Prostate gland (tissue), 2 donors: ENCODE data around the gene DENR.

Source experiments
- CTCF ChIP-seq, 4 experiments: fragments of 200-600 bp in 2 of 4; fragments of 450-650 bp in 2 of 4; sonication (generic) in 2 of 4; IDR thresholded peaks; 1 replicate in 3 of 4; 2 replicates in 1 of 4; pipeline ENCODE4 v1.5.1; 2016 to 2019; ENCODE audit warnings: antibody characterized with exemption in 4 of 4, mild to moderate bottlenecking in 2 of 4, moderate library complexity in 2 of 4
- POLR2AphosphoS5 ChIP-seq: sonication (generic); formaldehyde crosslinking; IDR thresholded peaks from one replicate; pipeline ENCODE4 v1.6.1; 2017; ENCODE audit warnings: antibody characterized with exemption

- TF ChIP-seq CTCF (IDR thresholded peaks at IDR 0.05), result no peak
- no peak for TF ChIP-seq POLR2AphosphoS5
Observed at GRCh38 chr12:122747224-122748135, 5.1 kb upstream of the DENR start.
